PFSK-1 (cell line): Measurements from ENCODE around the gene MUC21.

Source experiments
- REST ChIP-seq, 2 experiments: IDR thresholded peaks; 2 replicates each; pipeline versions ENCODE4 v1.6.1 to v1.8.0; 2011 to 2012; ENCODE audit warnings: low read depth in 2 of 2, low read length in 2 of 2, control low read depth in 1 of 2, inconsistent platforms in 1 of 2, mild to moderate bottlenecking in 1 of 2, moderate library complexity in 1 of 2; ENCODE audit not compliant: insufficient read depth in 1 of 2
- TAF1 ChIP-seq: IDR thresholded peaks from 2 replicates; pipeline ENCODE4 v1.6.1; 2012; ENCODE audit warnings: low read length, control low read depth, borderline replicate concordance; ENCODE audit not compliant: insufficient read depth

GRCh38 chr6:31009731-31010130 lies 26.2 kb downstream of the MUC21 start:
- no peak for TF ChIP-seq REST (IDR thresholded peaks at IDR 0.05; ENCODE audit: insufficient read depth in 1 of 2, low read depth in 2 of 2, low read length in 2 of 2)
- TF ChIP-seq TAF1, result no peak
